Brain microvascular endothelial cell (primary cell): ENCODE data around the gene CD48.

ENCODE experiments used
- DNase-seq: peaks from one replicate; pipeline ENCODE4 v3.0.0-alpha.2; 2020
- H3K27ac ChIP-seq: fragments of 250-450 bp; sonication (Bioruptor Pico); 2 replicates; pipeline ENCODE4 v1.5.1; 2020; ENCODE audit warnings: mild to moderate bottlenecking, moderate library complexity
- H3K27me3 ChIP-seq: fragments of 250-450 bp; sonication (Bioruptor Pico); replicated peaks from 2 replicates; pipeline ENCODE4 v1.5.1; 2020; ENCODE audit warnings: mild to moderate bottlenecking
- H3K36me3 ChIP-seq: fragments of 250-450 bp; sonication (Bioruptor Pico); replicated peaks from 2 replicates; pipeline ENCODE4 v1.5.1; 2020; ENCODE audit warnings: mild to moderate bottlenecking
- H3K4me3 ChIP-seq: 2 replicates; pipeline ENCODE4 v1.5.1; 2011; ENCODE audit warnings: low read depth, mild to moderate bottlenecking, control low read depth, low read length, moderate library complexity
- CTCF ChIP-seq: IDR thresholded peaks from 2 replicates; pipeline ENCODE4 v1.5.1; 2011; ENCODE audit warnings: low read depth, mild to moderate bottlenecking, moderate library complexity, low read length, control low read depth, inconsistent platforms; ENCODE audit errors: missing control alignments
- in situ Hi-C: cut with HindIII; loops from 2 replicates; pipeline ENCODE4 v1.10.0; 2017; ENCODE audit warnings: low sequenced_read_pairs, low pct_ligation_motif_present

The CD48 gene

DNA sequence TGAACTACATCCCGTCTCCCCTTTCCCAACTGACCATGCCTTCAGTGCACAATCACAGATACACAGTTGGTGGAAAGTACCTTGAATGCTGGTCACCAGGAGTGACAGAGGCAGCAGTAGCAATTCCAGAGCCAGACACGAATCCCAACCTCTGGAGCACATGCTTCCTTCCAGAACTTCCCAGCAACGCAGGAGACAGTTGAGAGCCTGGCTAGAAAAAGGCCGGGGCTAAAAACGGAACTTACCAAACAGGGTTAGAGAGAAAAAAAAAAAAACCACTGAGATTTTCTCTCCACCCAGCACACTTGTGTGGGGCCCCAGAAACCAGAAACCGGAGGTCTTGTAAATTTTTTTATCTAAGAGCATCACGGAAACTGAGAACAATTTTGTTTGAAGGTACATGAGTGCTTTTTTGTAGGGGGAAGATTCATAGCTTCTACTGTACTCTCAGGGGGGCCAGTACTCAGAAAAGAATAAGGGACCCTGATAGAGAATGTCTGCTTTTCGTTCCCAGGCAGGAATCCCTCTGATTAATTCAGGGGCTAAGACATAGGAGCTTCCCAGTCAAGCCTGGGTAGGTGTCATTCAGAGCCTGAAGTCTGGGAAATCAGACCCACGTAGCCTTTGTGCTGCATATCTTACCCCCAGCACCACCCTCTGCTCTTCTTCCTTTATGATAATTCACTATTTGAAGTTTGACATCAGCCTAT, at the start of gene CD48:
Gene CD48, minus strand, starts transcription at position 221 of the 710 bp plus-strand sequence. Its CDS starts 59 bp downstream, at position 162.
- no peak for DNase-seq
- in situ Hi-C loops, result no loop called here
- Histone ChIP-seq H3K27me3 (no peaks in the 10 kb centered on the region), H3K4me3 (no peak within 1 kb of the TSS), H3K27ac (no peak within 1 kb of the TSS), H3K36me3 (no peaks in the 10 kb centered on the region)
- no peak for TF ChIP-seq CTCF

DNA sequence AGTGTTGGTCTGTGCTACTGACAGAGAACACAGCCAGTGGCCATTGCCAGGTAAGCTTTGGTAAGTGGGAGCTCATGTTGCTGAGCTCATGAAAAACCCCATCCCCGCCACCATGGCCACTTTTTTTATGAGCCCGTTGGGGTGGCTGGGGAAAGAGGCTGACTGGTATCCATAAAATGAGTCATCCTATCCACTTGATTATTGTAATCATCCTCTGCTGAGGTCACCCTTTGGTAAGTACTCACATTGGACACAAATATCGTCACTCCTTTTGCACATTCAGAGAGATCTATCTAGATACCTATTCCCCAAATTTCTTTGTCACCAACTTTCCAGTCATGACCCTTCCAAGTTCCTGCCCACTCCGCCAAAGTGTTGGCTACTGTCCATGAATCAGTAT, 49.4 kb upstream of the CD48 start:
- no peak overlapping the region for H3K4me3 ChIP-seq
- no peaks in the 10 kb centered on the region for H3K36me3 ChIP-seq
- no peak for DNase-seq
- in situ Hi-C loops, result no loop called here
- TF ChIP-seq CTCF, result no peak
- no peak overlapping the region for H3K27ac ChIP-seq
- no peaks in the 10 kb centered on the region for H3K27me3 ChIP-seq

DNA sequence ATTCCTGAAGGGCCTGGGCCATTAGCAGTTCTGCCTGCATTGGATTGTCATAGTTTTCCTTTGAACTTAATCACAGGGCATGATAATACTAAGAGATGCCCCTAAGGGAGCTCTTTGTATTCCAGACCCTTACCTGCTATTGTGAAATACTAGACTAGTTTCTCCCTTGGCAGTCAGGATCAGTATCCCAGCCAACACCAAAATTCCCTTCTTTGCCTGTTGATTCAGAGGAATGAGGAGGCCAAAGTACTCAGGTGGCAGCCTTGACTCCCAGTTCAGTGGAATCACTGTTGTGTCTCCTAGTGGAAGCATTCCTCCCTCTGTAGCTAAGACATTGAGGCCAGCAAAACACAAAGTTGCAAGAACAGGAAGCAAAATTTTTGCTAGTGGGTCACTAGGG, 48.1 kb upstream of the CD48 start:
- Histone ChIP-seq H3K27me3 (no peaks in the 10 kb centered on the region), H3K27ac (no peak overlapping the region), H3K4me3 (no peak overlapping the region), H3K36me3 (no peaks in the 10 kb centered on the region)
- DNase-seq, result no peak
- in situ Hi-C loops, result no loop called here
- TF ChIP-seq CTCF, result no peak

DNA sequence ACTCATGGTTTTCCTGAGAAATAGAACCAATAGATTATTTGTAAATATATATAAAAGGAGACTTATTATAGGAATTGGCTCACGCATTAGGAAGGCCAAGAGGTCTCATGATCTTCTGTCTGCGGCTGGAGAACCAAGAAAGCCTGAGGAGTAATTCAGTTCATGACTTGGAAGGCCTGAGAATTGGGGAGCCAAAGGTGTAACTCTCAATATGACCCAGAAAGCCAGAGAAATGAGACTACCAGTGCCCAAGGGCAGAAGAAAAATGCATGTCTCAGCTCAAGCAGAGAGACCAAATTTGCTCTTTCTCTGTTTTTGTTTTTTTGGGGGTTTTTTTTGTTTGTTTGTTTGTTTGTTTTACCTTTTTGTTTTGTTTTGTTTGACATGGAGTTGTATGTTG, 46.9 kb upstream of the CD48 start:
- TF ChIP-seq CTCF, result no peak
- Histone ChIP-seq H3K36me3 (no peaks in the 10 kb centered on the region), H3K27ac (no peak overlapping the region), H3K27me3 (no peaks in the 10 kb centered on the region), H3K4me3 (no peak overlapping the region)
- DNase-seq, result no peak
- in situ Hi-C loops, result no loop called here

DNA sequence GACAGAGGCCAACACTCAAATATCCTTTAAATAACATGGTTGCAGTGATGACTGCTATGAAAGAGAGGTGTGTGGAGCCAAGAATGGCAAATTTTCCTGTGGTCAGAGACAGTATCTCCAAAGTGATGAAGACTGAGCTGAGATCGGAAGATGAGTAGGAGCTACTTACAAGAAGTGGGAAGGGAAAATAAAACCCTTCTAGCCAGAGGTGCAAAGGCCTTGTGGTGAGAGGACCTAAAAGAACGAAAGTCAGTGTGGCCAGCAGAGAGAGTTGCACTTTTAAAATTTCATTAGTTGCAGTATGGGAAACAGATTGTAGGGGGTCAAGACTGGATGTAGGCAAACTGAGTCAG, 45.2 kb upstream of the CD48 start:
- H3K36me3 ChIP-seq, result no peaks in the 10 kb centered on the region
- no peak overlapping the region for H3K27ac ChIP-seq
- in situ Hi-C loops, result no loop called here
- DNase-seq, result no peak
- no peaks in the 10 kb centered on the region for H3K27me3 ChIP-seq
- no peak overlapping the region for H3K4me3 ChIP-seq
- no peak for TF ChIP-seq CTCF
